GM12864 (cell line): ENCODE data around the gene RNASE8.

Experiments
- DNase-seq: peaks from one replicate; pipeline ENCODE4 v3.0.0-alpha.2; 2011; ENCODE audit warnings: low read depth
- H3K4me3 ChIP-seq: 2 replicates; pipeline ENCODE4 v1.5.1; 2011; ENCODE audit warnings: mild to moderate bottlenecking, low read depth, low read length, control low read depth
- CTCF ChIP-seq: IDR thresholded peaks from 2 replicates; pipeline ENCODE4 v1.5.1; 2011; ENCODE audit warnings: low read depth, mild to moderate bottlenecking, moderate library complexity, low read length, control low read depth, inconsistent platforms; ENCODE audit errors: missing control alignments

Gene RNASE8

GRCh38 chr14:21061347-21061668, 3.7 kb downstream of the RNASE8 start:
- no peak for TF ChIP-seq CTCF
- no peak overlapping the region for H3K4me3 ChIP-seq
- no peak for DNase-seq

- no peak for DNase-seq
- TF ChIP-seq CTCF: no peak
Observed at GRCh38 chr14:21063479-21063878, 5.9 kb downstream of the RNASE8 start.

GRCh38 chr14:21066882-21067502, 9.4 kb downstream of the RNASE8 start:
- DNase-seq: no peak
- no peak overlapping the region for H3K4me3 ChIP-seq
- peak; percentile 43 for TF ChIP-seq CTCF

More at GRCh38 chr14:21063479-21063878, 5.9 kb downstream of the RNASE8 start:
- H3K4me3 ChIP-seq: no peak overlapping the region

GRCh38 chr14:21068521-21069387, 11.1 kb downstream of the RNASE8 start:
- no peak overlapping the region for H3K4me3 ChIP-seq
- no peak for DNase-seq
- TF ChIP-seq CTCF: peak; percentile 34

- TF ChIP-seq CTCF: no peak
- DNase-seq: no peak
- H3K4me3 ChIP-seq: no peak overlapping the region
Observed at GRCh38 chr14:21069388-21070082, 11.9 kb downstream of the RNASE8 start.

- no peak for TF ChIP-seq CTCF
- DNase-seq: no peak
- peak within 1 kb of the TSS; percentile 37 for H3K4me3 ChIP-seq
Observed at GRCh38 chr14:21070083-21070609, 12.5 kb downstream of the RNASE8 start, which contains the start of gene ARHGEF40. TSS of gene ARHGEF40 (plus strand) at chr14:21070304. CDS start at chr14:21070397, 93 bp downstream.
